Endothelial cell of umbilical vein (primary cell): ENCODE results near the gene SPEM2. TPM values are rescaled to one million over a fixed set of nuclear protein-coding genes. Genes with fewer than 3 reads are reported as not detected.

Experiments
- BruUV-seq: library from RNA; stranded (reverse); fragments of 400-500 nt; replicated peaks from 2 replicates; lab custom pipeline; 2021; lab: Mats Ljungman, UMichigan
- CTCF ChIA-PET: fragments of 300-600, 350-600 bp; sonication (Branson Sonifier 250); formaldehyde crosslinking; loops from one replicate; lab custom pipeline; 2021; ENCODE audit warnings: antibody characterized with exemption, inconsistent platforms; lab: Charles Lee
- POLR2A ChIA-PET: fragments of 300-600, 350-600 bp; sonication (Branson Sonifier 250); formaldehyde crosslinking; loops from one replicate; lab custom pipeline; 2021; ENCODE audit warnings: antibody characterized with exemption, inconsistent platforms; lab: Charles Lee
- DNase-seq: peaks from one replicate; pipeline ENCODE4 v3.0.0-alpha.2; 2011; ENCODE audit warnings: low read depth, low spot score
- FAIRE-seq: peaks from 2 replicates; lab custom pipeline; 2011; peaks lifted over from hg19 to GRCh38; lab: Jason Lieb, UNC
- H2AFZ ChIP-seq: 2 replicates; pipeline ENCODE4 v1.6.0; 2012; ENCODE audit warnings: low read depth, low read length, control low read depth, inconsistent platforms
- H3K27ac ChIP-seq: 2 replicates; pipeline ENCODE4 v1.5.1; 2011; ENCODE audit warnings: low read depth, mild to moderate bottlenecking, control low read depth, low read length, moderate library complexity; ENCODE audit not compliant: insufficient read depth
- H3K27me3 ChIP-seq, 2 experiments: 2 replicates each; pipeline versions ENCODE4 v1.6.0 to v1.6.1; 2011; ENCODE audit warnings: low read length in 2 of 2, mixed read lengths in 1 of 2; ENCODE audit not compliant: control insufficient read depth in 2 of 2, insufficient read depth in 2 of 2
- H3K36me3 ChIP-seq, 2 experiments: 2 replicates in 1 of 2; 3 replicates in 1 of 2; pipeline ENCODE4 v1.5.1; 2011; ENCODE audit warnings: low read length in 2 of 2, mild to moderate bottlenecking in 1 of 2, moderate library complexity in 1 of 2; ENCODE audit not compliant: control insufficient read depth in 2 of 2, insufficient read depth in 2 of 2; ENCODE audit errors: extremely low read depth in 1 of 2
- H3K4me1 ChIP-seq: 3 replicates; pipeline ENCODE4 v1.5.1; 2011; ENCODE audit warnings: mild to moderate bottlenecking, low read length; ENCODE audit not compliant: control insufficient read depth, insufficient read depth; ENCODE audit errors: extremely low read depth
- H3K4me2 ChIP-seq: 2 replicates; pipeline ENCODE4 v1.6.1; 2011; ENCODE audit warnings: low read length, control low read depth, mixed read lengths; ENCODE audit not compliant: insufficient read depth
- H3K4me3 ChIP-seq, 3 experiments: fragments of 200-600 bp in 1 of 3; sonication (generic), shearing (Covaris generic) in 1 of 3; replicated peaks in 1 of 3; 2 replicates each; pipeline ENCODE4 v1.5.1; 2011 to 2016; ENCODE audit warnings: control low read depth in 3 of 3, low read length in 3 of 3, mild to moderate bottlenecking in 2 of 3, inconsistent platforms in 1 of 3, low read depth in 1 of 3, moderate library complexity in 1 of 3; ENCODE audit not compliant: insufficient read depth in 1 of 3
- H3K79me2 ChIP-seq: 2 replicates; pipeline ENCODE4 v1.6.0; 2012; ENCODE audit warnings: low read length, inconsistent platforms; ENCODE audit not compliant: control insufficient read depth, insufficient read depth
- H3K9ac ChIP-seq: replicated peaks from 2 replicates; pipeline ENCODE3; 2011; ENCODE audit warnings: low read length, control low read depth; ENCODE audit not compliant: insufficient read depth; ENCODE audit errors: extremely low read depth
- H3K9me1 ChIP-seq: replicated peaks from 3 replicates; pipeline ENCODE4 v1.6.0; 2011; ENCODE audit warnings: mild to moderate bottlenecking, low read length; ENCODE audit not compliant: control insufficient read depth, insufficient read depth; ENCODE audit errors: extremely low read depth
- H3K9me3 ChIP-seq: replicated peaks from 2 replicates; pipeline ENCODE4 v1.5.1; 2012; ENCODE audit warnings: low read length, inconsistent platforms; ENCODE audit not compliant: control insufficient read depth, insufficient read depth
- H4K20me1 ChIP-seq: replicated peaks from 2 replicates; pipeline ENCODE3; 2011; ENCODE audit warnings: mild to moderate bottlenecking, low read length; ENCODE audit not compliant: control insufficient read depth, insufficient read depth; ENCODE audit errors: extremely low read depth
- CTCF ChIP-seq, 2 donors: IDR thresholded peaks; 1 replicate in 1 of 2; 2 replicates in 1 of 2; pipeline ENCODE4 v1.5.1; 2011; ENCODE audit warnings: low read length in 2 of 2, mild to moderate bottlenecking in 2 of 2, moderate library complexity in 2 of 2, control low read depth in 1 of 2, inconsistent platforms in 1 of 2, low read depth in 1 of 2; ENCODE audit not compliant: insufficient read depth in 1 of 2; ENCODE audit errors: extremely low read depth in 1 of 2
- EZH2 ChIP-seq: IDR thresholded peaks from 2 replicates; pipeline ENCODE4 v1.6.1; 2012; ENCODE audit warnings: borderline replicate concordance, low read depth, mild to moderate bottlenecking, moderate library complexity, low read length, inconsistent platforms; ENCODE audit not compliant: severe bottlenecking
- FOS ChIP-seq: IDR thresholded peaks from 2 replicates; pipeline ENCODE4 v1.6.1; 2011; ENCODE audit warnings: mild to moderate bottlenecking, low read length, moderate library complexity, borderline replicate concordance; ENCODE audit not compliant: insufficient read depth
- GATA2 ChIP-seq: IDR thresholded peaks from 2 replicates; pipeline ENCODE4 v1.7.0; 2011; ENCODE audit warnings: low read depth, mild to moderate bottlenecking, moderate library complexity, mixed read lengths, low read length; ENCODE audit not compliant: insufficient read length, insufficient read depth
- JUN ChIP-seq: IDR thresholded peaks from 2 replicates; pipeline ENCODE4 v1.6.1; 2011; ENCODE audit warnings: borderline replicate concordance, low read depth; ENCODE audit not compliant: insufficient read length, insufficient read depth
- MYC ChIP-seq: IDR thresholded peaks from one replicate; pipeline ENCODE4 v1.6.1; 2011; ENCODE audit warnings: mild to moderate bottlenecking, low read depth, low read length
- POLR2A ChIP-seq: IDR thresholded peaks from 2 replicates; pipeline ENCODE4 v1.6.1; 2012; ENCODE audit warnings: low read depth, mild to moderate bottlenecking, control low read depth, low read length
- POLR2AphosphoS5 ChIP-seq: IDR thresholded peaks from 2 replicates; pipeline ENCODE4 v1.6.1; 2012; ENCODE audit warnings: low read depth, mild to moderate bottlenecking, control low read depth, low read length, moderate library complexity; ENCODE audit not compliant: insufficient read depth
- dilution Hi-C: fragments of 300-500 bp; cut with MboI; formaldehyde crosslinking; loops from one replicate; pipeline ENCODE4 v1.15.0; 2019; ENCODE audit warnings: low sequenced_read_pairs; ENCODE audit not compliant: extremely low pct_ligation_motif_present
- intact Hi-C: fragments of 100-400 bp; cut with micrococcal nuclease; formaldehyde crosslinking; loops from one replicate; pipeline ENCODE4 v1.10.0; 2022
- polyA plus RNA-seq, 4 experiments: library from polyadenylated mRNA; depleted of rRNA in 3 of 4; stranded (reverse) in 3 of 4; unstranded in 1 of 4; fragments of >200 nt; gene quantifications; 2 replicates each; pipeline versions ENCODE4 v1.2.1 to v1.2.3, GENCODE V29; 2011 to 2012; ENCODE audit warnings: missing spikeins in 1 of 4
- total RNA-seq: library from RNA; stranded (reverse); gene quantifications from 2 replicates; pipeline ENCODE4 v1.2.3, GENCODE V29; 2021
- TF ChIP-seq, protein P1 (sequence below): IDR thresholded peaks from 2 replicates; pipeline ENCODE4 v1.6.1; 2011; ENCODE audit not compliant: insufficient read depth, insufficient read length

SPEM2 gene
- total and polyA plus RNA-seq, 2 donors (not counting 3 experiments of a cell fraction or from before 2014, with no cell fraction given) = not detected

DNA sequence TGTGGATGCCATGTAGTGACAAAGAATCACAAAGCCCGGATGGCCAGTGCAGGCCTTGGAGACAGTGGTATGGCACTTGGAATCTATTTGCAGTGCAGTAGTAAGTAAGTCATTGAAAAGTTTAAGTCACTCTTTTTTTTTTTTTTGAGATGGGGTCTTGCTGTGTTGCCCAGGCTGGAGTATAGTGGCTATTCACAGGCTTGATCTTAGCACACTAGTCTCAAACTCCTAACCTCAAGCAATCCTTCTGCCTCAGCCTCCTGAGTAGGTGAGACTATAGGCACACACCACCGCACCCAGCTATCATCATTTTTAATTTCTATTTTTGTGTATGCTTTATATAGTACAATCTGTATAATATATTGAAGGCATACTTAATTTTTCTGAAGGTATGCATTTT, 26.8 kb upstream of the SPEM2 start:
- Histone ChIP-seq H3K79me2 (peaks cover 2% of the 10 kb centered on the region), H3K4me1 (peaks cover 12% of the 10 kb centered on the region), H4K20me1 (no peaks in the 10 kb centered on the region), H2AFZ (no peak overlapping the region), H3K9ac (no peak overlapping the region), H3K4me2 (no peak overlapping the region), H3K36me3 (no peaks in the 10 kb centered on the region), H3K4me3 (no peak overlapping the region), H3K9me1 (no peaks in the 10 kb centered on the region), H3K9me3 (no peaks in the 10 kb centered on the region), H3K27ac (no peak overlapping the region), H3K27me3 (no peaks in the 10 kb centered on the region)
- intact Hi-C loops = no loop called here
- BruUV-seq = no TSS peak
- TF ChIP-seq, protein P1, sequence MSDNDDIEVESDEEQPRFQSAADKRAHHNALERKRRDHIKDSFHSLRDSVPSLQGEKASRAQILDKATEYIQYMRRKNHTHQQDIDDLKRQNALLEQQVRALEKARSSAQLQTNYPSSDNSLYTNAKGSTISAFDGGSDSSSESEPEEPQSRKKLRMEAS = no peak
- TF ChIP-seq EZH2 (no peak), JUN (no peak), POLR2AphosphoS5 (no peak), FOS (no peak), GATA2 (no peak), POLR2A (no peak), CTCF (IDR thresholded peaks at IDR 0.05; ENCODE audit: extremely low read depth in 1 of 2, insufficient read depth in 1 of 2, low read depth in 1 of 2, low read length in 2 of 2) (no peak), MYC (no peak)
- CTCF ChIA-PET = interaction anchor here (1.2 to 1.3 kb wide), 2 partner anchors 24 to 38 kb away, joined by 3 to 4 read pairs; no protein-coding TSS in a partner anchor
- dilution Hi-C loops = no loop called here
- POLR2A ChIA-PET = interaction anchor here (0.6 kb wide), 1 partner anchor 135 kb away, joined by 3 read pairs; no protein-coding TSS in a partner anchor
- DNase-seq = no peak
- no peak for FAIRE-seq
